ENCODE results near the gene ALK.

- TF ChIP-seq CTCF (IDR thresholded peaks at IDR 0.05) (no peak), POLR2A (IDR thresholded peaks at IDR 0.05) (no peak)
These were observed 1.2 kb downstream of the ALK start for GRCh38 chr2:29920130-29920577.

All from Peyer's patch (tissue), 4 donors.